Measurements from ENCODE around the gene LDAH. TPM values are rescaled to one million over a fixed set of nuclear protein-coding genes. Genes with fewer than 3 reads are reported as not detected.

LDAH gene
- total RNA-seq, 1 experiment from 2014 or later, result 17.2 TPM

- DNase-seq (ENCODE audit: low read depth, low spot score) (no peak), ATAC-seq (no peak)
- no peaks in the 10 kb centered on the region for H3K36me3 ChIP-seq (ENCODE audit: control insufficient read depth, insufficient read depth, low read length)
- H3K4me1 ChIP-seq (ENCODE audit: control insufficient read depth, insufficient read depth, low read length), result no peaks in the 10 kb centered on the region; the same call in 1 of the 2 replicates
- H3K27ac ChIP-seq (ENCODE audit: low read length), result no peak overlapping the region
- BruUV-seq (replicated peaks), result no TSS peak
- POLR2A ChIA-PET, result interaction anchor here (0.5 kb wide), 1 partner anchor 199 kb away, joined by 8 read pairs; no protein-coding TSS in a partner anchor
- CTCF ChIA-PET, result interaction anchor here (0.8 to 2.5 kb wide), 3 partner anchors 192 to 230 kb away, joined by 4 to 11 read pairs (median 4); no protein-coding TSS in a partner anchor
- H3K27me3 ChIP-seq (ENCODE audit: control insufficient read depth, insufficient read depth, low read length), result no peaks in the 10 kb centered on the region
- in situ Hi-C loops (cut with HindIII; ENCODE audit: low pct_unique_long_range_greater_than_20kb, low sequenced_read_pairs) (loop anchor here (25.0 kb wide), 1 partner anchor 204 kb away; the partner anchor contains the start of gene RHOB), intact Hi-C loops (cut with micrococcal nuclease; ENCODE audit: unreplicated experiment) (no loop called here)
- no peak for TF ChIP-seq REST (IDR thresholded peaks at IDR 0.05; ENCODE audit: insufficient read depth in 1 of 2, low read depth in 2 of 2, low read length in 1 of 2)
- no peak for TF ChIP-seq CTCF (IDR thresholded peaks at IDR 0.05)
- no peak for TF ChIP-seq TCF7L2 (IDR thresholded peaks at IDR 0.05; ENCODE audit: low read depth, low read length)
- TF ChIP-seq SIN3A (IDR thresholded peaks at IDR 0.05; ENCODE audit: borderline replicate concordance, insufficient read depth, low read depth, low read length), result no peak
- no peak for TF ChIP-seq POLR2AphosphoS5 (IDR thresholded peaks at IDR 0.05; ENCODE audit: low read depth, low read length)
- no peaks in the 10 kb centered on the region for H3K9me3 ChIP-seq (ENCODE audit: control insufficient read depth, insufficient read depth, low read depth, low read length)
- no peak overlapping the region for H3K4me3 ChIP-seq (ENCODE audit: low read depth in 2 of 2, low read length in 2 of 2)
Observed at GRCh38 chr2:20641123-20641985, 181.5 kb downstream of the LDAH start.

- no peaks in the 10 kb centered on the region for H3K27me3 ChIP-seq (ENCODE audit: control insufficient read depth, insufficient read depth, low read length)
- H3K4me3 ChIP-seq (ENCODE audit: low read depth in 2 of 2, low read length in 2 of 2), result no peak overlapping the region
- intact Hi-C loops (cut with micrococcal nuclease; ENCODE audit: unreplicated experiment) (no loop called here), in situ Hi-C loops (cut with HindIII; ENCODE audit: low pct_unique_long_range_greater_than_20kb, low sequenced_read_pairs) (loop anchor here (25.0 kb wide), 1 partner anchor 203 kb away; the partner anchor contains the start of gene RHOB)
- no TSS peak for BruUV-seq (replicated peaks)
- TF ChIP-seq CTCF (IDR thresholded peaks at IDR 0.05) (no peak), TCF7L2 (IDR thresholded peaks at IDR 0.05; ENCODE audit: low read depth, low read length) (no peak), POLR2AphosphoS5 (IDR thresholded peaks at IDR 0.05; ENCODE audit: low read depth, low read length) (no peak), SIN3A (IDR thresholded peaks at IDR 0.05; ENCODE audit: borderline replicate concordance, insufficient read depth, low read depth, low read length) (no peak), REST (IDR thresholded peaks at IDR 0.05; ENCODE audit: insufficient read depth in 1 of 2, low read depth in 2 of 2, low read length in 1 of 2) (no peak)
- DNase-seq (ENCODE audit: low read depth, low spot score), result no peak
- no peaks in the 10 kb centered on the region for H3K36me3 ChIP-seq (ENCODE audit: control insufficient read depth, insufficient read depth, low read length)
- POLR2A ChIA-PET, result no interaction called here
- H3K27ac ChIP-seq (ENCODE audit: low read length), result no peak overlapping the region
- H3K4me1 ChIP-seq (ENCODE audit: control insufficient read depth, insufficient read depth, low read length), result no peaks in the 10 kb centered on the region; the same call in 1 of the 2 replicates
- H3K9me3 ChIP-seq (ENCODE audit: control insufficient read depth, insufficient read depth, low read depth, low read length), result no peaks in the 10 kb centered on the region
- CTCF ChIA-PET, result no interaction called here
- ATAC-seq, result no peak
Observed at GRCh38 chr2:20640411-20641122, 182.3 kb downstream of the LDAH start.

Measured in Panc1 (cell line).